ENCODE results near the gene MAB21L1. TPM values are rescaled to one million over a fixed set of nuclear protein-coding genes. Genes with fewer than 3 reads are reported as not detected.

MAB21L1 gene
- total and polyA plus RNA-seq, 3 donors from 2014 or later: 0.09 TPM; not detected in 2

GRCh38 chr13:35477386-35477946, 977 bp upstream of the MAB21L1 start:
- intact Hi-C loops (cut with DNase I; ENCODE audit: low total_unique reads): no loop called here

GRCh38 chr13:35475212-35475959, 1.1 kb downstream of the MAB21L1 start:
- TF ChIP-seq POLR2A (IDR thresholded peaks at IDR 0.05): no peak
- no peak for TF ChIP-seq CTCF (IDR thresholded peaks at IDR 0.05)
- no peaks in the 10 kb centered on the region for H3K27me3 ChIP-seq
- WGBS, 2 donors: 24 to 25% methylated on average over 33 to 47 of the region's 47 CpGs
- H3K27ac ChIP-seq: no peak overlapping the region
- peak overlapping the region; percentile 3 to 45 for H3K4me3 ChIP-seq
- H3K9me3 ChIP-seq: no peaks in the 10 kb centered on the region
- intact Hi-C loops (cut with DNase I; ENCODE audit: low total_unique reads): no loop called here
- no peaks in the 10 kb centered on the region for H3K4me1 ChIP-seq
- peak; percentile 36 for DNase-seq
- no peaks in the 10 kb centered on the region for H3K36me3 ChIP-seq (ENCODE audit: low read depth, missing control alignments)

More at GRCh38 chr13:35477386-35477946, 977 bp upstream of the MAB21L1 start:
- H3K4me3 ChIP-seq: no peak overlapping the region
- no peak for TF ChIP-seq POLR2A (IDR thresholded peaks at IDR 0.05)
- TF ChIP-seq CTCF (IDR thresholded peaks at IDR 0.05): no peak
- no peaks in the 10 kb centered on the region for H3K9me3 ChIP-seq
- no peaks in the 10 kb centered on the region for H3K4me1 ChIP-seq
- no peaks in the 10 kb centered on the region for H3K27me3 ChIP-seq
- WGBS, 2 donors: 62 to 71% methylated on average over 5 of the region's 5 CpGs
- no peak overlapping the region for H3K27ac ChIP-seq
- DNase-seq: no peak
- no peaks in the 10 kb centered on the region for H3K36me3 ChIP-seq (ENCODE audit: low read depth, missing control alignments)

- H3K27ac ChIP-seq: no peak overlapping the region
- intact Hi-C loops (cut with DNase I; ENCODE audit: low total_unique reads): no loop called here
- no peaks in the 10 kb centered on the region for H3K4me1 ChIP-seq
- H3K36me3 ChIP-seq (ENCODE audit: low read depth, missing control alignments): no peaks in the 10 kb centered on the region
- H3K27me3 ChIP-seq: no peaks in the 10 kb centered on the region
- H3K9me3 ChIP-seq: no peaks in the 10 kb centered on the region
- H3K4me3 ChIP-seq: peak overlapping the region; percentile 3 to 45
- WGBS, 2 donors: 37 to 40% methylated on average over 17 of the region's 17 CpGs
- TF ChIP-seq CTCF (IDR thresholded peaks at IDR 0.05) (no peak), POLR2A (IDR thresholded peaks at IDR 0.05) (no peak)
- no peak for DNase-seq
Measured at GRCh38 chr13:35474496-35475211, 1.8 kb downstream of the MAB21L1 start.

GRCh38 chr13:35473802-35474201, 2.7 kb downstream of the MAB21L1 start:
- intact Hi-C loops (cut with DNase I; ENCODE audit: low total_unique reads): no loop called here
- H3K36me3 ChIP-seq (ENCODE audit: low read depth, missing control alignments): no peaks in the 10 kb centered on the region
- no peak overlapping the region for H3K27ac ChIP-seq
- H3K9me3 ChIP-seq: no peaks in the 10 kb centered on the region
- H3K4me1 ChIP-seq: no peaks in the 10 kb centered on the region
- 68 to 88% methylated on average over 2 of the region's 2 CpGs for WGBS, 2 donors
- no peak for TF ChIP-seq POLR2A (IDR thresholded peaks at IDR 0.05)
- no peak for TF ChIP-seq CTCF (IDR thresholded peaks at IDR 0.05)
- no peak for DNase-seq
- no peak overlapping the region for H3K4me3 ChIP-seq
- no peaks in the 10 kb centered on the region for H3K27me3 ChIP-seq
